H1 (cell line): Measurements from ENCODE around the gene EEF1A2. TPM values are rescaled to one million over a fixed set of nuclear protein-coding genes. Genes with fewer than 3 reads are reported as not detected.

Source experiments
- CTCF ChIA-PET: fragments of 300-600 bp; sonication (Branson Sonifier 250); formaldehyde crosslinking; loops from one replicate; lab custom pipeline; 2021; ENCODE audit not compliant: partially characterized antibody; lab: Charles Lee
- POLR2A ChIA-PET: fragments of 300-600 bp; sonication (Branson Sonifier 250); formaldehyde crosslinking; loops from one replicate; lab custom pipeline; 2021; ENCODE audit warnings: inconsistent platforms; ENCODE audit not compliant: partially characterized antibody; lab: Charles Lee
- DNase-seq, 2 experiments: peaks; one replicate each; pipeline versions ENCODE4 v3.0.0 to v3.0.0-alpha.2; 2010 to 2022; ENCODE audit warnings: low spot score in 2 of 2, low read depth in 1 of 2, mixed read lengths in 1 of 2
- FAIRE-seq: peaks from 2 replicates; lab custom pipeline; 2011; peaks lifted over from hg19 to GRCh38; lab: Jason Lieb, UNC
- H2AFZ ChIP-seq: 2 replicates; pipeline ENCODE4 v1.8.1; 2012; ENCODE audit warnings: low read length, inconsistent platforms
- H2AK5ac ChIP-seq: 2 replicates; pipeline ENCODE4 v1.6.1; 2013; ENCODE audit warnings: low read depth, low read length
- H2BK120ac ChIP-seq: replicated peaks from 2 replicates; pipeline ENCODE3; 2013; ENCODE audit warnings: low read depth, low read length, inconsistent platforms
- H2BK12ac ChIP-seq: 2 replicates; pipeline ENCODE4 v1.6.1; 2013; ENCODE audit warnings: low read depth, low read length
- H2BK15ac ChIP-seq: 2 replicates; pipeline ENCODE4 v1.6.1; 2013; ENCODE audit warnings: low read length
- H2BK20ac ChIP-seq: 2 replicates; pipeline ENCODE4 v1.6.1; 2013; ENCODE audit warnings: low read length
- H2BK5ac ChIP-seq: 2 replicates; pipeline ENCODE4 v1.6.1; 2013; ENCODE audit warnings: low read depth, low read length
- H3K14ac ChIP-seq: 2 replicates; pipeline ENCODE4 v1.6.1; 2013; ENCODE audit warnings: inconsistent platforms; ENCODE audit not compliant: insufficient read length
- H3K18ac ChIP-seq: 2 replicates; pipeline ENCODE4 v1.6.1; 2013; ENCODE audit warnings: low read length; ENCODE audit errors: extremely low read depth
- H3K23ac ChIP-seq: 2 replicates; pipeline ENCODE4 v1.6.1; 2013; ENCODE audit warnings: inconsistent platforms; ENCODE audit not compliant: insufficient read length
- H3K23me2 ChIP-seq: 2 replicates; pipeline ENCODE4 v1.6.1; 2013; ENCODE audit warnings: low read depth, low read length
- H3K27ac ChIP-seq: 2 replicates; pipeline ENCODE4 v1.6.1; 2011; ENCODE audit warnings: low read depth, low read length, inconsistent platforms
- H3K27me3 ChIP-seq, 4 experiments: replicated peaks in 1 of 4; 1 replicate in 1 of 4; 2 replicates in 3 of 4; pipeline versions ENCODE4 v1.6.1 to v1.8.1; 2011 to 2013; ENCODE audit warnings: low read length in 3 of 4, mild to moderate bottlenecking in 3 of 4, inconsistent platforms in 2 of 4, mixed read lengths in 2 of 4, moderate library complexity in 1 of 4; ENCODE audit not compliant: control insufficient read depth in 3 of 4, insufficient read depth in 3 of 4; ENCODE audit errors: extremely low read depth in 1 of 4
- H3K36me3 ChIP-seq, 4 experiments: 2 replicates each; pipeline versions ENCODE4 v1.6.1 to v1.8.1; 2011 to 2013; ENCODE audit warnings: mild to moderate bottlenecking in 4 of 4, low read length in 3 of 4, moderate library complexity in 2 of 4, control low read depth in 1 of 4, inconsistent platforms in 1 of 4; ENCODE audit not compliant: insufficient read depth in 4 of 4, control insufficient read depth in 2 of 4
- H3K4ac ChIP-seq: replicated peaks from 2 replicates; pipeline ENCODE3; 2013; ENCODE audit warnings: low read length, low read depth, mixed read lengths, inconsistent platforms; ENCODE audit not compliant: insufficient read length
- H3K4me1 ChIP-seq, 4 experiments: replicated peaks in 1 of 4; 1 replicate in 1 of 4; 2 replicates in 3 of 4; pipeline versions ENCODE4 v1.6.1 to v1.8.1; 2011 to 2013; ENCODE audit warnings: low read length in 3 of 4, inconsistent platforms in 2 of 4, mixed read lengths in 1 of 4; ENCODE audit not compliant: insufficient read depth in 4 of 4, control insufficient read depth in 3 of 4
- H3K4me2 ChIP-seq, 2 experiments: 2 replicates each; pipeline versions ENCODE4 v1.6.1 to v1.8.1; 2011 to 2013; ENCODE audit warnings: low read depth in 2 of 2, low read length in 2 of 2, control low read depth in 1 of 2, inconsistent platforms in 1 of 2, mild to moderate bottlenecking in 1 of 2; ENCODE audit not compliant: insufficient read depth in 1 of 2
- H3K4me3 ChIP-seq, 4 experiments: fragments of 200-600, 300-600 bp in 1 of 4; sonication (generic), shearing (Covaris generic), sonication (Bioruptor Twin) in 1 of 4; 2 replicates each; pipeline versions ENCODE4 v1.5.1 to v1.8.1; 2011 to 2016; ENCODE audit warnings: low read length in 4 of 4, low read depth in 3 of 4, control low read depth in 2 of 4, inconsistent platforms in 2 of 4, mild to moderate bottlenecking in 2 of 4, mixed read lengths in 1 of 4, moderate library complexity in 1 of 4; ENCODE audit not compliant: insufficient read depth in 2 of 4; ENCODE audit errors: extremely low read depth in 1 of 4
- H3K56ac ChIP-seq: replicated peaks from 2 replicates; pipeline ENCODE3; 2013; ENCODE audit warnings: low read depth, mild to moderate bottlenecking, mixed read lengths, low read length, inconsistent platforms; ENCODE audit not compliant: insufficient read length
- H3K79me1 ChIP-seq: 2 replicates; pipeline ENCODE4 v1.6.1; 2013; ENCODE audit warnings: low read depth, low read length, control low read depth
- H3K79me2 ChIP-seq, 2 experiments: 2 replicates each; pipeline versions ENCODE4 v1.6.1 to v1.8.1; 2012 to 2013; ENCODE audit warnings: low read length in 2 of 2, mild to moderate bottlenecking in 2 of 2, inconsistent platforms in 1 of 2; ENCODE audit not compliant: insufficient read depth in 2 of 2, control insufficient read depth in 1 of 2
- H3K9ac ChIP-seq, 4 experiments: replicated peaks in 1 of 4; 1 replicate in 1 of 4; 2 replicates in 3 of 4; pipeline versions ENCODE4 v1.6.1 to v1.8.1; 2011 to 2013; ENCODE audit warnings: low read depth in 3 of 4, low read length in 3 of 4, control low read depth in 2 of 4, mild to moderate bottlenecking in 2 of 4, moderate library complexity in 2 of 4, inconsistent platforms in 1 of 4; ENCODE audit errors: extremely low read depth in 1 of 4
- H3K9me3 ChIP-seq, 2 experiments: 2 replicates each; pipeline versions ENCODE4 v1.6.1 to v1.8.1; 2012 to 2013; ENCODE audit warnings: mild to moderate bottlenecking in 2 of 2, moderate library complexity in 2 of 2, control low read depth in 1 of 2, inconsistent platforms in 1 of 2, low read depth in 1 of 2, low read length in 1 of 2, mixed read lengths in 1 of 2; ENCODE audit not compliant: insufficient read depth in 2 of 2
- H4K20me1 ChIP-seq, 2 experiments: replicated peaks in 1 of 2; 2 replicates each; pipeline versions ENCODE3 to v1.8.1; 2011 to 2013; ENCODE audit warnings: inconsistent platforms in 2 of 2, low read length in 2 of 2, mild to moderate bottlenecking in 1 of 2; ENCODE audit not compliant: insufficient read depth in 2 of 2, control insufficient read depth in 1 of 2
- H4K5ac ChIP-seq: 2 replicates; pipeline ENCODE4 v1.6.1; 2013; ENCODE audit warnings: low read length, low read depth, mixed read lengths, inconsistent platforms; ENCODE audit not compliant: insufficient read length
- H4K8ac ChIP-seq: 2 replicates; pipeline ENCODE4 v1.8.0; 2013; ENCODE audit warnings: mild to moderate bottlenecking, moderate library complexity, low read length, inconsistent platforms; ENCODE audit not compliant: insufficient read depth; ENCODE audit errors: extremely low read depth
- H4K91ac ChIP-seq: replicated peaks from 2 replicates; pipeline ENCODE3; 2013; ENCODE audit warnings: low read length, mixed read lengths, inconsistent platforms; ENCODE audit not compliant: insufficient read length
- BACH1 ChIP-seq: IDR thresholded peaks from 2 replicates; pipeline ENCODE4 v1.6.1; 2012; ENCODE audit warnings: low read length, improper control_type of control experiment
- CHD2 ChIP-seq: IDR thresholded peaks from 2 replicates; pipeline ENCODE4 v1.6.1; 2012; ENCODE audit warnings: low read length, improper control_type of control experiment
- CREB1 ChIP-seq: IDR thresholded peaks from 2 replicates; pipeline ENCODE4 v1.6.1; 2012; ENCODE audit warnings: inconsistent platforms
- JUN ChIP-seq: IDR thresholded peaks from 2 replicates; pipeline ENCODE4 v1.6.1; 2011; ENCODE audit warnings: low read depth, mild to moderate bottlenecking, improper control_type of control experiment, low read length
- MAFK ChIP-seq: IDR thresholded peaks from 2 replicates; pipeline ENCODE4 v1.6.1; 2012; ENCODE audit warnings: low read depth, mild to moderate bottlenecking, improper control_type of control experiment, low read length
- MAX ChIP-seq: IDR thresholded peaks from 2 replicates; pipeline ENCODE4 v1.6.1; 2012; ENCODE audit warnings: inconsistent platforms
- NRF1 ChIP-seq: IDR thresholded peaks from 2 replicates; pipeline ENCODE4 v1.6.1; 2011; ENCODE audit warnings: mild to moderate bottlenecking, low read depth, low read length, improper control_type of control experiment
- PHF8 ChIP-seq: fragments of 200-600 bp; sonication (generic); conservative IDR thresholded peaks from 2 replicates; pipeline ENCODE4 v1.7.1; 2012; ENCODE audit warnings: low read depth, mild to moderate bottlenecking, inconsistent platforms, low read length, moderate library complexity
- POLR2A ChIP-seq, 2 experiments: IDR thresholded peaks; 1 replicate in 1 of 2; 2 replicates in 1 of 2; pipeline ENCODE4 v1.6.1; 2011; ENCODE audit warnings: low read depth in 2 of 2, low read length in 2 of 2, mild to moderate bottlenecking in 2 of 2; ENCODE audit errors: control extremely low read depth in 1 of 2
- RAD21 ChIP-seq, 2 experiments: IDR thresholded peaks in 1 of 2; conservative IDR thresholded peaks in 1 of 2; 2 replicates each; pipeline ENCODE4 v1.6.1; 2011; ENCODE audit warnings: low read depth in 2 of 2, low read length in 2 of 2, improper control_type of control experiment in 1 of 2, inconsistent platforms in 1 of 2, mild to moderate bottlenecking in 1 of 2, moderate library complexity in 1 of 2
- SIX5 ChIP-seq: IDR thresholded peaks from 2 replicates; pipeline ENCODE4 v1.6.1; 2011; ENCODE audit warnings: mild to moderate bottlenecking, low read depth, low read length
- SP4 ChIP-seq: IDR thresholded peaks from 2 replicates; pipeline ENCODE4 v1.6.1; 2012; ENCODE audit warnings: low read length, inconsistent platforms
- TCF12 ChIP-seq: IDR thresholded peaks from 2 replicates; pipeline ENCODE4 v1.6.1; 2011; ENCODE audit warnings: low read depth, mild to moderate bottlenecking, low read length
- WGBS, 2 experiments: shearing (Covaris generic) in 1 of 2; methylation state at CpG; one replicate each; pipeline versions ENCODE4 v1.1.6 to v1.1.7; 2013 to 2015; ENCODE audit warnings: low lambda C conversion rate in 2 of 2, mixed read lengths in 2 of 2, inconsistent platforms in 1 of 2, low coverage in 1 of 2, missing lambda C conversion rate in 1 of 2; ENCODE audit not compliant: insufficient replicate concordance in 2 of 2, insufficient coverage in 1 of 2, insufficient read length in 1 of 2; ENCODE audit errors: extremely low coverage in 1 of 2, missing lambda C conversion rate in 1 of 2; 5-methylcytosine and 5-hydroxymethylcytosine counted together
- polyA plus RNA-seq, 7 experiments: library from polyadenylated mRNA; depleted of rRNA in 3 of 7; stranded (reverse) in 5 of 7; unstranded in 2 of 7; fragments of >200 nt in 5 of 7; fragments of 200-250 nt in 2 of 7; gene quantifications; 1 replicate in 5 of 7; 2 replicates in 1 of 7; 4 replicates in 1 of 7; pipeline versions ENCODE4 v1.2.1 to v1.2.3, GENCODE V29; 2011 to 2013; ENCODE audit warnings: missing spikeins in 2 of 7, mixed read lengths in 2 of 7
- total RNA-seq: library from RNA; stranded (reverse); fragmentation: NEBNext Ultra II Directional; extraction: Animal tissue kit (Norgen Biotek cat#: 25700); gene quantifications from 2 replicates; pipeline ENCODE4 v1.2.1, GENCODE V29; 2021

The EEF1A2 gene
- total and polyA plus RNA-seq, 2 of the 8 experiments (the other 6 are each of a cell fraction or from before 2014, with no cell fraction given) = 7.4 to 25.8 TPM

DNA sequence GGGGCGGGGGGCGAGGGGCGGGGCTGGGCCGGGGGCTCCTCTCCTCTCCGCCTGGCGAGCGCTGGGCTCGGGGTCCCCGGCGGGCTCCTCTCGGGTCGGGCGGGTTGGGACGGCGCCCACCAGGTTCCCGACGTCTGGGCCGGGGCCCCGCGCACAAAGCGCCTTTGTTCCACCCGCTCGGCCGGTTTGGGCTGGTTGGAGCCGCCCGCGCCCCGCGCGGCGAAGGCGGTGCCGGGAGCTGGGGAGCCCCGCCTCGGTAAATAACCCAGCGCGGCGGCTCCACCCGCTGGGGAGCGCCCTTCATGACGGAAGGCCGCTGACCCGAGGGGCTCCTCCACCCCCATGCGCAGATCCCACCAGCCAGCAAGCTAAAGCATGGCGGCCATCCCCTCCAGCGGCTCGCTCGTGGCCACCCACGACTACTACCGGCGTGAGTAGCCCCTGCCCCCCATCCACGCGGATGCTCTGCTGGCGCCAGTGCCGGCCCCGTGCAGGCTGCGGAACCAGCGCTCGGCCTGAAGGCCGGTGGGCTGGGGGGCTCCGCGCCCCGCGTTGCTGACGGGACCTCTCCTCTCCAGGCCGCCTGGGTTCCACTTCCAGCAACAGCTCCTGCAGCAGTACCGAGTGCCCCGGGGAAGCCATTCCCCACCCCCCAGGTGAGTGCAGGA is 22.2 kb upstream of the EEF1A2 start:
- peak overlapping the region; percentile 38 for H3K4ac ChIP-seq
- no peaks in the 10 kb centered on the region for H3K9me3 ChIP-seq
- peaks cover 7% of the 10 kb centered on the region; the same call in 1 of the 2 replicates for H3K79me1 ChIP-seq
- no peak overlapping the region for H3K14ac ChIP-seq
- peaks cover 3 to 22% of the 10 kb centered on the region in 2 experiments for H4K20me1 ChIP-seq
- H3K23me2 ChIP-seq = peaks cover 17% of the 10 kb centered on the region; the same call in 1 of the 2 replicates
- no peak overlapping the region for H2BK120ac ChIP-seq
- H4K5ac ChIP-seq = no peak overlapping the region
- H2BK12ac ChIP-seq = 0 out of 2 replicates have a peak overlapping the region, but pooled peaks have one; percentile 17
- H2AFZ ChIP-seq = no peak overlapping the region
- H3K4me3 ChIP-seq = peak overlapping the region; percentile 66 to 99 (median 88)
- peak overlapping the region; percentile 75 for H2BK5ac ChIP-seq
- no peak overlapping the region for H2BK15ac ChIP-seq
- WGBS, 2 experiments = 2% methylated on average over 31 of the region's 68 CpGs; no CpG with 5 or more reads in 1 of the 2 experiments
- H3K4me2 ChIP-seq = peak overlapping the region; percentile 68 to 97
- peak overlapping the region; percentile 60 for H3K18ac ChIP-seq
- H3K9ac ChIP-seq = peak overlapping the region; percentile 80 to 97 (median 90)
- CTCF ChIA-PET = interaction anchor here (0.6 to 4.2 kb wide), 6 partner anchors 15 to 451 kb away, joined by 3 to 28 read pairs (median 4); partner anchors contain the start of gene PTK6
- H2BK20ac ChIP-seq = no peak overlapping the region
- H4K91ac ChIP-seq = peak overlapping the region; percentile 54
- H3K36me3 ChIP-seq = peaks cover 0 to 14% (median 0%) of the 10 kb centered on the region in 4 experiments; a peak in 2 of 8 replicates
- peak overlapping the region; percentile 69 for H3K56ac ChIP-seq
- H3K23ac ChIP-seq = no peak overlapping the region
- H3K27ac ChIP-seq = peak overlapping the region; percentile 87
- FAIRE-seq = no peak
- peak overlapping the region; percentile 99 for H4K8ac ChIP-seq
- peaks cover 0 to 4% of the 10 kb centered on the region in 2 experiments; a peak in 1 of 4 replicates for H3K79me2 ChIP-seq
- H3K27me3 ChIP-seq = peaks cover 0 to 6% (median under 1%) of the 10 kb centered on the region in 4 experiments; a peak in 2 of 7 replicates
- DNase-seq = peak in 1 of 2 experiments; percentile 79
- H2AK5ac ChIP-seq = no peak overlapping the region
- H3K4me1 ChIP-seq = peaks cover 0 to 21% (median 10%) of the 10 kb centered on the region in 4 experiments; a peak in 5 of 7 replicates
- POLR2A ChIA-PET = interaction anchor here (0.6 to 4.6 kb wide), 35 partner anchors 10 to 453 kb away, joined by 3 to 59 read pairs (median 4); partner anchors contain the start of genes ARFRP1, COL20A1, KCNQ2 and PTK6
- TF ChIP-seq JUN (peak; percentile 61; the same call in 1 of the 2 replicates), SP4 (no peak), MAFK (no peak), NRF1 (no peak), MAX (peak; percentile 13), CREB1 (peak; percentile 38; the same call in 1 of the 2 replicates), BACH1 (no peak), SIX5 (no peak), TCF12 (no peak), PHF8 (peak; percentile 39; the same call in 1 of the 2 replicates), POLR2A (IDR thresholded peaks at IDR 0.05; ENCODE audit: control extremely low read depth in 1 of 2, low read depth in 2 of 2, low read length in 2 of 2) (no peak), CHD2 (no peak), RAD21 (IDR thresholded peaks at IDR 0.05 in 1 of 2, conservative IDR thresholded peaks at IDR 0.05 in 1 of 2; ENCODE audit: low read depth in 2 of 2, low read length in 2 of 2) (no peak)
